Measurements from ENCODE around the gene GSG1L. TPM values are rescaled to one million over a fixed set of nuclear protein-coding genes. Genes with fewer than 3 reads are reported as not detected.
"Not testable (repeated sequence)": the region's sequence is repeated elsewhere in the genome, so short reads cannot be mapped to it uniquely, and the experiment has no call there.

Gene GSG1L
- total and polyA plus RNA-seq, 12 donors: 0.68 to 14.6 (median 3.4) TPM; not detected in 5

- no peaks in the 10 kb centered on the region for H3K27me3 ChIP-seq
- H3K9me3 ChIP-seq: peaks cover 0 to 11% (median 0%) of the 10 kb centered on the region in 11 donors
- no peak overlapping the region for H3K27ac ChIP-seq
- H3K36me3 ChIP-seq: no peaks in the 10 kb centered on the region
- DNase-seq (no peak), ATAC-seq (no peak)
- intact Hi-C loops (cut with DNase I): loop anchor here in 1 of 10 donors (5.0 kb wide), 1 partner anchor 79 kb away; the partner anchor contains the start of gene GSG1L
- WGBS, 2 donors: 50 to 70% methylated on average over 2 of the region's 2 CpGs
- H3K4me3 ChIP-seq: no peak overlapping the region
- H3K4me1 ChIP-seq: peaks cover 0 to 7% (median 0%) of the 10 kb centered on the region in 9 donors
- no peak for TF ChIP-seq CTCF (IDR thresholded peaks at IDR 0.05)
These were observed 80.3 kb downstream of the GSG1L start for GRCh38 chr16:27983244-27983643.

GRCh38 chr16:27982184-27982583 is 81.3 kb downstream of the GSG1L start:
- Histone ChIP-seq H3K27ac (no peak overlapping the region), H3K27me3 (no peaks in the 10 kb centered on the region), H3K4me3 (no peak overlapping the region), H3K4me1 (peaks cover 0 to 12% (median 3%) of the 10 kb centered on the region in 9 donors), H3K9me3 (peaks cover 0 to 11% (median 0%) of the 10 kb centered on the region in 11 donors), H3K36me3 (no peaks in the 10 kb centered on the region)
- WGBS, 2 donors: 75 to 87% methylated on average over 5 of the region's 5 CpGs
- DNase-seq (no peak), ATAC-seq (no peak)
- intact Hi-C loops (cut with DNase I): loop anchor here in 1 of 10 donors (5.0 kb wide), 1 partner anchor 80 kb away; the partner anchor contains the start of gene GSG1L
- TF ChIP-seq CTCF (IDR thresholded peaks at IDR 0.05): no peak

GRCh38 chr16:27980919-27981700 is 82.4 kb downstream of the GSG1L start:
- H3K4me3 ChIP-seq: no peak overlapping the region
- no peaks in the 10 kb centered on the region for H3K36me3 ChIP-seq
- no peaks in the 10 kb centered on the region for H3K27me3 ChIP-seq
- peak overlapping the region in 3 of 10 donors; percentile 25 to 49 (median 41) for H3K27ac ChIP-seq
- DNase-seq (no peak), ATAC-seq (peak in 5 of 8 donors; percentile 35 to 68 (median 58))
- H3K4me1 ChIP-seq: peaks cover 0 to 12% (median 3%) of the 10 kb centered on the region in 9 donors
- no peak for TF ChIP-seq CTCF (IDR thresholded peaks at IDR 0.05)
- intact Hi-C loops (cut with DNase I): loop anchor here in 1 of 10 donors (5.0 kb wide), 1 partner anchor 81 kb away; the partner anchor contains the start of gene GSG1L
- WGBS, 2 donors: 44 to 54% methylated on average over 9 of the region's 9 CpGs
- H3K9me3 ChIP-seq: peaks cover 0 to 11% (median 0%) of the 10 kb centered on the region in 11 donors

- Histone ChIP-seq H3K27me3 (no peaks in the 10 kb centered on the region), H3K27ac (peak overlapping the region in 2 of 10 donors; percentile 25 to 41)
- peak in 4 of 8 donors; percentile 31 to 38 (median 32) for ATAC-seq
These were observed 83.3 kb downstream of the GSG1L start for GRCh38 chr16:27980076-27980775.

GRCh38 chr16:27979668-27980067 is 83.8 kb downstream of the GSG1L start:
- intact Hi-C loops (cut with DNase I): loop anchor here in 6 of 10 donors (5.0 to 10.0 kb wide), 3 partner anchors 83 to 345 kb away; partner anchors contain the start of gene GSG1L (in 5 of the 6)
- H3K27me3 ChIP-seq, H3K4me3 ChIP-seq, DNase-seq, H3K36me3 ChIP-seq, ATAC-seq, H3K27ac ChIP-seq: not testable (repeated sequence)
- peaks cover 0 to 11% (median 0%) of the 10 kb centered on the region in 11 donors for H3K9me3 ChIP-seq
- 66 to 80% methylated on average over 3 of the region's 3 CpGs for WGBS, 2 donors
- H3K4me1 ChIP-seq: peaks cover 0 to 12% (median 3%) of the 10 kb centered on the region in 9 donors

More at GRCh38 chr16:27980076-27980775, 83.3 kb downstream of the GSG1L start:
- 62 to 70% methylated on average over 11 of the region's 11 CpGs for WGBS, 2 donors
- intact Hi-C loops (cut with DNase I): loop anchor here in 1 of 10 donors (5.0 kb wide), 1 partner anchor 82 kb away; the partner anchor contains the start of gene GSG1L
- Histone ChIP-seq H3K9me3 (peaks cover 0 to 11% (median 0%) of the 10 kb centered on the region in 11 donors), H3K4me1 (peaks cover 0 to 12% (median 3%) of the 10 kb centered on the region in 9 donors), H3K4me3 (no peak overlapping the region), H3K36me3 (no peaks in the 10 kb centered on the region)
- TF ChIP-seq CTCF (IDR thresholded peaks at IDR 0.05): no peak
- no peak for DNase-seq
